GM21381 (cell line): Measurements from ENCODE around the gene MGMT.

ENCODE experiments used
- ATAC-seq: cut with Tn5 transposase; IDR thresholded peaks from one replicate; pipeline ENCODE4 v1.9.1; 2021; ENCODE audit warnings: mild to moderate bottlenecking, moderate library complexity; ENCODE audit not compliant: unreplicated experiment

MGMT gene

GRCh38 chr10:129754211-129755050, 287.4 kb downstream of the MGMT start:
- ATAC-seq = no peak

GRCh38 chr10:129755158-129755591, 288.1 kb downstream of the MGMT start:
- no peak for ATAC-seq

DNA sequence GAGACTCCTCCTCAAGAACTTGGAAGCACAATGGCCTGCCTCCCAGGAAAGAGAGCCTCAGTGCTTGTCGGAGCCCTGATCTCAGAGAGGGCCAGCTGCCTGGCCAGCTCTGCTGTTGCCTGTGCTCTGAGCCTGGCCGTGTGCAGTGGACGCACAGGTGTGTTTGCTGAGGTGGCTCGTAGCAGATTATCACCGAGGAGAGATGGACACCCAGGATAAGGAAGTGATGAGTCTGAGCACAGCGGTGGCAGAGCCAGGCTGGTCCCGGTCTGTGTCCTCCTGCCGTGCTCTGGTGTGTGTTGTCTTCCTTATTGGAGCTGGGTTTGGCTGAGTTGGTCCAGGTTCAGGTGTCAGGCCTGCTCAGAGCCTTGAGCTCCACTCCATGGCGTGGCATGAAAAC, 288.6 kb downstream of the MGMT start:
- no peak for ATAC-seq

- ATAC-seq = peak; percentile 54
Observed at GRCh38 chr10:129756912-129757901, 290.2 kb downstream of the MGMT start.

GRCh38 chr10:129758207-129759021, 291.4 kb downstream of the MGMT start:
- no peak for ATAC-seq

DNA sequence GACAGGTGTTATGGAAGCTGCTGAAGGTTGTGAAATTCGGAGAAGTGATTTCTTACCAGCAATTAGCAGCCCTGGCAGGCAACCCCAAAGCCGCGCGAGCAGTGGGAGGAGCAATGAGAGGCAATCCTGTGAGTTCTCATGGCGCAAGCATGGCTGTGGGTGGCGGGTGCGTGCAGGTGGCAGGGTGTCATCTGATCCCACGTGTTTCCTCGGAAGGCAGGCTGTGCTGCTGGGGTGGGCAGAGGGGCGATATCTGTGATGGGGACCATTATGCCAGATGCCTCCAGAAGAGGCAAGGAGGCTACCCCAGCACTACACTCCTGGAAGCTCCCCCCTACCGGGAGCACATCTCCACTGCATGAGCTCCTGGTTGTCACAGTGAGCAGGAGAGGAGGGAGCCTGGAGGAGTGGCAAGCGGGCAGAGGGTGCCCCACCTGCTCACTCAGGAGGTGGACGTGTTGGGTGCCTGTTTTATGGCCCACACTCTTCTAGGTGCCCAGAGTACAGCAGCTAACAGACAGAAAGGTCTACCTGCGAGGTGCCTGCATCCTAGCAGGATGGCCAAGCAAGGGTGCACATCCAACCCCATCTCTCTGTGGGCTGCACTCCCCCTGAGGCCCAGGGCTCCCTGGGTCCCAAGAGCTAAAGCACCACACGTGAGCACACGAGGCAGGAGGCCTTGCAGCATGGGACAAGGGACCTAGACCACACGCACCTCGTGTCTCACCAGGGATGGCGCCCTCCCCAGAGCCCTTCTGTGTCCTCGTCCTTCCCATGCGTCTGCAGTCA, 292.4 kb downstream of the MGMT start:
- no peak for ATAC-seq

DNA sequence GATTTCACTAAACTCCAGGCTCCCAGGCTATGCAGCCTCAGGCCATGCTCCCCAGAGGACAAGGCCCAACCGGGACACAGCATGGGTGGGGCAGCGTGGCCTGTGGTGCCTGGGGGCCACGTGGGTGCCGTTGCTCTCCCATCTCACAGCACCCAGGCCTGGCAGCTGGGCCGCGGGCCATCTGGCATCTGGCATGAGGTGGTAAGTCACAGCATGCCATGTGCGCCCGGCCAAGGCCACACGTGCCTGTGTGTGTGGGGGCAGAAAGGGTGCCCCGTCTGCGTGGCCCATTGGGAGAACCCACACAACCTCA, 292.9 kb downstream of the MGMT start:
- no peak for ATAC-seq

DNA sequence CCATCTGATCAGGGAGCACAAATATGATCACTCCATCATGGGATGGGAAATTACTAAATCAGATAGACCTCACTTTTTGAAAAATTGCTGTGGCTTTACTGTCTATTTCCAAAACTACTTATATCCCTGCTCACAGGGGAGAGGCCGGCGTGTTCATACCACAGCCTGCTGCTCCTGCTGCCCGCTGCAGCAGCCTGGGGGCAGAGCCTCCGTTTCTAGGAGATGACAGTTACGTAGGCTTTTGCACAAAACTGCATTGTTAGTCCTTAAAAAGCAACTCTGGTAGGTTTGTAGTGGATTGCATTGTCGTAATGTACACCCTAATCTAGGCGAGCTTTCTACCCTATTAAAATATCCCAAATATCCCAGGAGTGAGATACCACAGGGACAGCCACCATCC, 293.4 kb downstream of the MGMT start:
- no peak for ATAC-seq

DNA sequence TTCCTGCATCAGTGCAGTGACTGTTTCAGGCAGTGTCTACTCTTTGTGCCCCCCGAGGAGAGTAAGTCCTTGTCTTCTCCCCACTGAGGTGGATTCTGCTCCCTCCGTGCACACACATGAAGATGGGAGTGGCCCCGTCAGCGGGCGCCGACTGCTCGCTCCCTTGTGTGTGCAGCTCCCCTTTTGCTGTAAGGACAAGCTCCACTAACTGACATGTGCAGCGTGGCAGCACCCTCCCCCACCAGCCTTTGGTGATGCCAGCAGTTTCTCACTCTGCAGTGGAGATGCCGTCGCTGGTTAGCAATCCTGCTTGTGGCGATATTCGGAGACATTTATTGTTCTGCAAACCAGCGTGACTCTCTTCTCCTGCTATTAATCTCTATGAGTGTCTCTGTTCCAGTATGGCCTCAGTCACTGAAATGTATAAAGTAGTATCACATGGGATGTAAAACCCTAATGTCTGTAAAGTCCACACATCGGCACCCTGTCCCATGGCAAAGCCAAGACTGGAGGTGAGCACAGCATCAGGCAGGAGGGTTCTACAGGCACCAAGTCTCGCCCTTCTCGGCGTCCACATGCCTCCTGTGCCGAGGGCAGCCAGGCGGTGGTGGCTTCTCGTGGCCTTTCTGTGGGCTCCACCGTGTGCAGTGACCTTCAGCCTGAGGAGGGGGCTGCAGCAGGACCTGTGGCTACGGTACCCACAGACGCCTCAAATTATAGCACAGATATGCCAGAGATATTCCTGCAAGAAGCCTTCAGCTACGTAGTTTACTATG, 294.3 kb downstream of the MGMT start:
- no peak for ATAC-seq

DNA sequence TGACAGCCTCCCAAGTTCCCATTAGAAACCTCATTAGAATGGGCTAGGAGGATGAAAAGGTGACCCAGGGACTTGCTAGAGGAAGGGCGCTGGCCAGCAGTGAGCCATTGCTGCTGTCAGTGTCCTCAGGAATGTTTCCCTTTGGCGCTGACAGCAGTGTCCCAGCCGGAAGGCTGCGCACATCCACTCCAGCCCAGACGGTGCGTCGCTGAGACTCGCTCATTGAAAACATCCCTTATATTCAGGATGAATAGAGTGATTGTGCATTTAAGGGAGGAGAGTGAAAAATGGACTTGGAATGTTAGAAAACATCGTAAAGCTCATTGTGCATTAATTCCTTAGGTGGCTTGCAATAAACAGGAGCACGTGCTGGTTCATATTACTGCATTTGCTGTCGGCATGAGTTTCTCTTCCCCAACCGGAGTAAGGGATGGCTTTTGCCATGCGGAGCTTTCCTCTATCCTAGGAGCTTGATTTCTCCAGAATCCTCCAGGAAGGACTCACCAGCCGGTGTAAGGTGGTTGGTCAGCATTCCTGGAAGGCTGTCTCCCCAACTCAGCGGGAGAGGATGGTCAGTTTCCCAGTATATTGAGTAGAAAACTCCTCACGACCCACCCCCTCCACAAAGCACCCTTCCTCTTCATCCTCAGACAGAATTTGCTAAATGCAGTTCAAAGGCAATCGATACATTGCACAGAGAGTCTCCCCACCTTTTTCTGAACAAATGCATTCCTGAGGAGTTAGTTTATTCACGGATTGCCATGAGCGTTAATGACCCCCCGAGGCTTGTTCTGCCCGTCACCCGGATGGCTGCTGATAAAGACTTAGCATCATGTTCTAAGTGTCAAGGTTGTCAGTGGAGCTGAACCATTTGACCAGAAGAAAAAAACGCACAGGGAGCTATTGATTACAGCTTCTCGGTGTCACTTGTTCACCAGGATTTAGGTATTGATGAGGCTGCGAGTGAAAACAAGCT, 295.2 kb downstream of the MGMT start:
- ATAC-seq = no peak

DNA sequence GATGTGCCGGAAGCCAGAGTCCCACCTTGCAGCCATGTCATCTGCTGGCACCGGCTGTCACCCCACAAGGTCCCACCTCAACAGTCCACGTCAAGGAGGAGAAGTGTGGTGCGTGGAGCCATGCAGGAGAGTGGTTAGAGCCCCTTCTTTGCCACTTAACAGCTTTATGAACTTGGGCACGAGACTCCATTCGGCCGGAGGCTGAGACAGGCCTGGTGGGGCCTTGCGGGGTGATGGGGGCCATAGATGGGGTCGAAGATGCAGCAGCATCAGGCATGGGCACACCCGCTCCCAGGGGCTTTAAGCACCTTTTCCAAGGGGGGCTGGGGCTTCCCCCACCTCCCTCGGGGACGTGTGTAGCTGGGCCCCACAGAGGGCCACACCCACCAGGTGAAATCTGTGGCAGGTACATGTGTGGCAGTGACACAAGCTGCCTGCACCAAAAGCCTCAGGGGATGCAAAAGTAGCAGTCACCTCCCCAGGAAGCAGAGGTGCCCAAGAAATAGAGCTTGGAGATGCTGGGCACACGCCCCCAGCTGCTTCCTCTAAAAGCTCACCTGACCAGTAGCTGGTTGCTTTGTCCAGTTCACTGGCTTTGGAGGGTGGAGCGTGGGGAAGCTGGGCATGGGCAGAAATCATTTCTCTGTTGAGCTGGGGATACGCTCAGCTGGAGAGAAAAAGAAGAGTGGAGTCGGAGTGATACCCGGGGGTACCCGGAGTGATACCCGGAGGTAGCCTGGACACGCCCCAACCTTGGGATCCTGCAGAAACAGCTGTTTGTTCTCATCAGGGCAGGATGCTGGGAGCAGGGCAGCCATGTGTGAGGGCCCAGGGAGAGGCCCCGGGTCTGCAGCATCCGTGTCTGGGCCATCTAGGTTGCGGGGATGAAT, 297.2 kb downstream of the MGMT start:
- ATAC-seq = no peak

DNA sequence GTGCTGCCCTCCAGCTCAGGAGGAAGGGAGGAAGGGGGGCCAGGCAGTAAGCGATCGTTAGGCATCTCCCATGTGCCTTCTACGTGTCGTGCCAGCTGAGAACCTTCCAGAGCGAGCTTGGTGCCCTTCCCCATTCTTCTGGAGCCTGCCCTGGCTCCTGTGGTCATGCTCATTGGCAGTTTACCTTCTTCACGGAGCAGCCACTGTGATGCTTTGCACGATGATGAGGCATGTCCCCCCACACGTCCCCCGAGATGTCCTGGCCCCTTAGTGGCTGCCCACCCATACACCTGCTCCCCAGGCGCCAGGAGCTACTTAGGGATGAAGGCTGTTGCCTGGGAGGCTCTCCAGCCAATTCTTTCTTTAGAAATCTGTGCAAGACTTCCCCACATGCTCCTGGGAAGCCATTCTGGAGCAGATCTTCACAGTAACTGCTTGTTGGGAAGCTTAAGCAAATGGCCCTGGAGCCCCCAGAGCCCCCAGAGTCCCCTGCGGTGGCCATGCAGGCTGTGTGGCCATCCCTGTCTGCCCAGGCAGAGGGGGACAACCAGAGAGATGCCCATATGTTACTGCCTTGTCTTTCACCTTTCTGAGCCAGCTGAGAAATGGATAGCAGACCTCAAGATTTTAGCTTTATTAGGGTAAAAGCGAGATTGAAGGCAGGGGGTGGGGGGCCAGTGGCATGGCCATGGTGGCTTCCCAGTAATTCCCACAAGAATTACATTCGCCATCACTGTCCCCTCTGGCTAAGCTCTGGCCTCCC, 298.0 kb downstream of the MGMT start:
- no peak for ATAC-seq

GRCh38 chr10:129765664-129766550, 298.9 kb downstream of the MGMT start:
- no peak for ATAC-seq

- ATAC-seq = no peak
Observed at GRCh38 chr10:129766611-129767550, 299.8 kb downstream of the MGMT start.
